DND-41 (cell line): ENCODE measurements around the gene DTNB.

Experiments used
- CTCF ChIP-seq: IDR thresholded peaks from 2 replicates; pipeline ENCODE4 v1.5.1; 2012; ENCODE audit warnings: borderline replicate concordance, low read length, moderate library complexity, mild to moderate bottlenecking; ENCODE audit not compliant: poor library complexity, severe bottlenecking; ENCODE audit errors: extremely low read depth
- EZH2 ChIP-seq: IDR thresholded peaks from 3 replicates; pipeline ENCODE4 v1.6.1; 2012; ENCODE audit warnings: borderline replicate concordance, low read depth, mild to moderate bottlenecking, moderate library complexity, low read length, inconsistent platforms; ENCODE audit not compliant: severe bottlenecking

- no peak for TF ChIP-seq CTCF
- TF ChIP-seq EZH2: no peak
These were observed 336.1 kb downstream of the DTNB start for GRCh38 chr2:25337276-25337675.
